Dedifferentiated amniotic fluid mesenchymal stem cell (primary cell): ENCODE measurements around the gene SHANK1.

Experiments used
- DNase-seq: peaks from one replicate; pipeline ENCODE4 v3.0.0-alpha.2; 2016; ENCODE audit errors: extremely low spot score

SHANK1 gene

DNA sequence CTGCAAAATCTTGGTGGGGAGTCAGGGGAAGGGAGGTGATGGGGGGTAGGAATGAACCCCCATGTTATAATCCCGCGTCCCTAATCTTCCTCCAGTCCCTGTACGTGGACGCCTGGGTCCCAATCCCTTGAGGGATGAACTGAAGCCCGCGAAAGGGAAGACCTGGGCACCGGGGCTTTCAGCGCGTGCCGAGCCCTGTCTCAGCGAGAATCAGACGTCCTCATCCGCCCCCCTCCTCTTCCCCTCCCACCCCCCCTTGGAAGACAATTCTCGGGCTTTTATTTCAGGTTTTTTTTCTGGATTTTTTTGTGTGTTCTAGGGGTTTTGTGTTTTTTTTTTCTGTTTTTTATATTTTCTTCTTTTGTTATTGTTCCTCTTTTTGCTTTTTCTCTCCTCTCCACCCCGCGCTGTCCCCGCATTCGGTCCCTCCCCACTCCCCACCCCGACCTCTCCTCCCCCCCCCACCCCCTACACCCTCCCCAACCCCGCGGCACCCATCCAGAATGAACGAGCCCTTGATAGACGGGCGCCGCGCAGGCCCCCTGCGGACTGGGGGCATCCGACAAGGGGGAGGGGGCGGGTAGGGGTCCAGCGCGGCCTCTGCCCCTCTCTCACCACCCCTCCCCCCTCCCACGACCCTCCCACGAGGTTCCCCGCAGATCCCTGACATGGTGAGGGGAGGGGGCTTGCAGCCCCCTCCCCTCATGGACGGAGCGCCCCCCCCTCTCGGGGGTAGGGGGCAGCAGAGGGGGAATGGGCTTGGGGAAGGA lies 60.1 kb downstream of the SHANK1 start:
- no peak for DNase-seq

GRCh38 chr19:50658441-50659317 lies 60.9 kb downstream of the SHANK1 start:
- no peak for DNase-seq

- DNase-seq: peak; percentile 89
Measured at GRCh38 chr19:50657712-50658440, 61.7 kb downstream of the SHANK1 start.

GRCh38 chr19:50657222-50657669 lies 62.4 kb downstream of the SHANK1 start:
- no peak for DNase-seq

DNA sequence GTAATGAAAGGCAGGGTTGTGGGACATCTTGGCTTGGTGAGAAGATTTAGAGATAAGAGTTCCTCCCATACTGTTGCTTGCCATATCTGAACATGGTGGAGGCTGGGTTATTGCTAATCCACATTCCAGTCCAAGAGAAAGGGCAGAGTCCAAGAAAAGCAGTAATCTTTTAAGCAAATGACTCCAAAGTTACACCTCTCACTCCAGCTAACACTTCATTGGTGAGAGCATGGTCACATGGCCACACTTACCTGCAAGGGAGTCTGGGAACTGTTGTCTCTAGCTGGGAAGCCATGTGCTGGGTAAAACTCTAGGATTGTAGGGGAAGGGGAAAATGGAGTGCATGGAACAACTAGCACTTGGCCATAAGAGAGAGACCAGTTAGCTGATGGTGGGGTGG lies 64.7 kb downstream of the SHANK1 start:
- no peak for DNase-seq

- no peak for DNase-seq
Measured at GRCh38 chr19:50652722-50653121, 66.9 kb downstream of the SHANK1 start.

DNA sequence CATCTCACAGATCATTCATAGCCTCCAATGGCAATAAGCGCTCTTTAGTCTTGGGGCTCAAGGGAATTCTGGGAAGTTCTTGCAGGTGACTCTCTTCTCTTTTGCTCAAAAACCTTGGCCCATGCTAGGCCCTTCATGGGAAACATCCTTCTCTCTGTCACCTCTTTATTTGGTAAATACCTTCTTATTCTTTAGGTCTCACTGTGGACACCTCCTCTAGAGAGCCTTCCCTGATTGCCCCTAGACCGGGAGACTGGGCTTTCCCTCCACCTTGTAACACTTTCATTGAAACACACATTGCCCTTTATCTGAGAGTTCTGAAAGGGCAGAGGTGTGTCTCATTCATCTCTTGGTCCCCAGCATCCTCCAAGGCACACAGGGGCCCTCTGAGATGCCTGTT lies 68.4 kb downstream of the SHANK1 start:
- DNase-seq: no peak

GRCh38 chr19:50649433-50650391 lies 69.9 kb downstream of the SHANK1 start, which contains the start of gene C19orf81:
TSS of gene C19orf81 (plus strand) at chr19:50649445. CDS start at chr19:50649445, 0 bp downstream.
- no peak for DNase-seq

DNA sequence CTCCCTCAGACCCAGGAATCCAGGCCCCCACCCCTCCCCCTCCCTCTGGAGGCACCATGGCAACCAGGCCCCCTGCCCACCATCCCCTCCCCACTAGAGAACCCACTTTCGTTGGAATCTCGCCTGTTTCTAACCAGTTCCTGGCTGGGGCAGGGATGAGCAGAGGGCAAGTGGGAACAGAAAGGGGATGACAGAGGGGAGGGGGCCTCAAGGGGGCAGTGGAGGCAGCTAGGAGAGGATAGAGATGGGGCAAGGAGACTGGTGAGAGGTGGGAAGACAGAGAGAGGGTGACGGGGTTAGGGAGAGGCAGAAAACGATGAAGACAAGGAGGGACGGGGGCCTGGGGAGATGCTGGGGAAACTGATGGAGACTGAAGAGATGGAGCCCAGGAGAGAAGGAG lies 70.9 kb downstream of the SHANK1 start:
- no peak for DNase-seq

- no peak for DNase-seq
Measured at GRCh38 chr19:50647879-50648615, 71.6 kb downstream of the SHANK1 start.

DNA sequence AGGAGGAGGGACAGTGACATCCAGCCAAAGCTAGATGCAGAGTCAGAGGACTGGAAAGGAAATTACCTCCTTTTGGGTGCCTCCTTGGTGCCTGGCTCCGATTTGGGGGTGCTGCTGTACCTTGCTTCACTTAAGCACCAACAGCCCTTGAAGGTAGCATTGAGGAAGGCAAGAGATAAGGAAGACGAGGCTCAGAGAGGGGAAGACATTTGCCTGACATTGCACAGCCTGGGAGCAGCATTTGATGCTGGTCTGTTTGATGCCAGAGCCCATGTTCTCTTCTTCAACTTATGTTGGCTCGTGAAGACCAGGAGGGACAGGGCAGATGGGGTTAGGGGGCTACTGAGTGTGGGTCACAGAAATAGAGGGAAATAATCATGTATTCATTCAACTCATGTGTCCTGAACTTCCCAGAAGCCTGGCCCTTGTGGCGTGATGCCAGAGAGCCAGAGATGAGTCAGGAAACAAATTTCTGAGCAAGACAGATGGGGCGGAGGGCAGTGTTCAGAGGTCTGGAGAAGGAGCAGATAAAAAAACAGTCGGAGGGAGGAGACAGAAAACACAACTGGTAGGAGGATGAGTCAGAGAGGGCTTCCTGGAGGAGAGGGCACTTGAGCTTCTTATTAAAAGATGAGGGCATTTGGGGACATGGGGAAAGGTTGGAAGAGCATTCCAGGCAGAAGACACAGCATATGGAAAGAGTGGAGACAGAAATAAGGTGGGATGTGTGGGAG lies 73.4 kb downstream of the SHANK1 start:
- DNase-seq: no peak

- DNase-seq: no peak
Measured at GRCh38 chr19:50645107-50645506, 74.5 kb downstream of the SHANK1 start.

GRCh38 chr19:50644315-50644915 lies 75.2 kb downstream of the SHANK1 start:
- DNase-seq: no peak

DNA sequence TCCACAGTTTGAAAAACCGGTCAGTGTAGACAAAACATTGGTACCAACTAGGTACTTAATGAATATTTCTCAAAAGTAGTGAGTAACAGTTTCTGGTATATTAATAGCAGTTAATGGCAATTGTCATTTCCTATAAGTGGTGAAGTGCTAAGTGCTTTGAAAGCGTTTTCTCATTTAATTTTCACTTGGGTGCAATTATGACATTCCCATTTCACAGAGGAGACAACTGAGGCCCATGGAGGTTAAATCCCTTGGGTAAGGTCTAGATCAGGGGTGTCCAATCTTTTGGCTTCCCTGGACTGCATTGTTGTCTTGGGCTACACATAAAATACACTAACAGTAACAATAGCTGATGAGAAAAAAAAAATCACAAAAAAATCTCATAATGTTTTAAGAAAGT lies 79.2 kb downstream of the SHANK1 start:
- DNase-seq: no peak

DNA sequence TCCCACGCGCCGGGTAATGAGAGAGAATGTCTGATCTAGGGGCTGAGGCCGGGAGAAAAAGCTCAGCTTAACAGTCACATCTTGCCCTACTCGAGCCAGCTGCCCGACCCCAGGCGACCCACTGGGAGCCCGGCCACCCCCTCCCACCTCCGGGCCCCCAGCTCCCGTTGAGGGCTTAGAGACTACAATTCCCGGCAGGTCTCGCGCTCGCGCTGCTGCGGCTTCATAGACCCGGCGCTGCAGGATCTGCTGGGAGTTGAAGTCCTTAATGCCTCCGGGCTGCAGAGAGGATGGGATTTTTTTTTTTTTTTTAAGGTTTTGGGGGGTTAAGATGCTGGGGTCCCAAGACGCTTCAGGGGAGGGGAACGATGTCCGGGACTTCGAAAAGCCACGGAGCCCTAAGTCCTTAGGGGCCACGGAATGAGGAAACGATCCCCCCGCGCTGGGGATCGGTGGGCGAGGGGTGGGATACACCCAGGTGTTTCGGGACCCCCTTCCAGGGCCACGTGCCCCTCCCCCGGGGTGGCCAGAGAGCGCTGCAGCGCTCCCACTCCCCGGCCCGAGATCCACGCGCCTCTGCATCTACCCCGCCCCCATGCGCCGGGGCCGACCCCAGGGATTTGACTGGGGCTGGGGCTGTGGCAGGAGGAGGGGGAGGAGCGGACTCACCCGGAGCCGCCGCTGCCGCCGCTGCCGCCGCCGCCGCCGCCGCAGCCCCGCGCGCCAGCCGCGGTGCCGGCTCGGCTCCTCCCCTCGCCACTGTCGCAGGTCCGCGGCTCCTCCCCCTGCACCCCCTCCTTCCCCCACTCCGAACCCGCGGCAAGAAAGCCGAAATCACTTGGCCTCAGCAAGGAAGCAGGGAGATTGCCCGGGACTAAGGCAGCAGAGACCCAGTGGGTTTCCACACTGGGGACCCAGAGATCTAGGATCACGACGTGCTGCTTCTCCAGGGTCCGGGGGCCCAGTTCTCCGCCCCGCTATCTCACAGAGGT lies 80.2 kb downstream of the SHANK1 start, which contains the start of gene SYT3:
Gene SYT3 (minus strand): TSS at position 761 of the 992 bp plus-strand sequence. CDS start 2,470 bp downstream, outside the sequence.
- DNase-seq: peak; percentile 26

DNA sequence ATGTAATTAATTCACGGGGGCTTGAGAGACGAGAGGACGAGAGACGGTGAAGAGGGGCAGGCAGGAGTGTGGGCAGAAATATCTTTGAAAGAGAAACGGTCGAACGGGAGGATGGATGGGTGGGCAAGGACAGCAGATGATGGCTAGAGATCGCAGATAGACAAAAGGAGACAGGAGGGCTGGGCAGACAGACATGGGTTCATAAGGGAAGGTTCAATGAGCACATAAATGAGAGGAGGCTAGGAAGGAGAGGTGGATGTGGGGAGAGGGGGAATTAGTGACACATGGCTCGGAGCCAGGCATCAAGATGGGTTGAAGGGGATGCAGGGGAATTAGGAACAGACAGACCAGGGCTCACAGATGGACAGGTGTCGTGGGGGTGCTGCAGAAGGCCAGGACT lies 81.0 kb downstream of the SHANK1 start:
- no peak for DNase-seq

- no peak for DNase-seq
Measured at GRCh38 chr19:50636317-50637085, 83.1 kb downstream of the SHANK1 start.
